ENCODE data around the gene OSER1.

Gene OSER1

DNA sequence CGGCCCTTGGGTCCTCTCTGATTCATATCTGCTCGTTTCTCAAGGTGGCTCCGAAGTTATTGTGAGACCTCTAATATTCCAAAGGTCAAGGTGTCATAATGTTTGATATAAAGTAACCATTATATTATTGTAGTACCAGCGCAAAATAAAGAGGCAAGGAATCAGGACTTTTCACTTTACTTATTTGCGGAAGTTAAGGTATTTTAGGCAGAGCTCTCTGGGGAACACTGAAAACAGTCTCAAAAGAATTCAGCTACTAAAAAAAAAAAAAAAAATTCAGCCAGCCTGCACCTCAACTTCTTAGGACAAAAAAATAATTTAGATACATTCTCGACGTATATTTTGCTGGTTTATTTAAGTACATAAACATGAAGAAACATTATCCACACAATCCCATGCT lies 2.4 kb downstream of the OSER1 start:
- H3K9me3 ChIP-seq (replicated peaks in 1 of 11): no peaks in the 10 kb centered on the region
- H3K27me3 ChIP-seq: no peaks in the 10 kb centered on the region
- H3K36me3 ChIP-seq: peaks cover 26 to 42% (median 33%) of the 10 kb centered on the region in 11 experiments
- peaks cover 48 to 74% (median 64%) of the 10 kb centered on the region in 11 experiments for H4K20me1 ChIP-seq
- peaks cover 37 to 55% (median 49%) of the 10 kb centered on the region in 10 experiments for H3K4me1 ChIP-seq
- H3K27ac ChIP-seq: peak overlapping the region in 9 of 11 experiments; percentile 96 to 99 (median 98); a peak in 10 of 22 replicates
- peak overlapping the region; percentile 83 to 97 (median 95) for H3K4me3 ChIP-seq
- peak overlapping the region; percentile 78 to 98 (median 89) for H3K4me2 ChIP-seq
- no peak for TF ChIP-seq Cebpa-rat (IDR thresholded peaks at IDR 0.05)
- H3K9ac ChIP-seq: peak overlapping the region; percentile 96 to 99 (median 98); a peak in 21 of 22 replicates

- H3K9ac ChIP-seq: peak overlapping the region in 2 of 11 experiments; percentile 13 to 97; a peak in 1 of 22 replicates
- peaks cover 37 to 53% (median 48%) of the 10 kb centered on the region in 10 experiments for H3K4me1 ChIP-seq
- H3K4me3 ChIP-seq: no peak overlapping the region; a peak in 1 of 20 replicates
- TF ChIP-seq Cebpa-rat (IDR thresholded peaks at IDR 0.05): no peak
- no peaks in the 10 kb centered on the region for H3K27me3 ChIP-seq
- H3K4me2 ChIP-seq: peak overlapping the region; percentile 26 to 98 (median 89); a peak in 21 of 22 replicates
- peaks cover 54 to 82% (median 74%) of the 10 kb centered on the region in 11 experiments for H4K20me1 ChIP-seq
- H3K27ac ChIP-seq: no peak overlapping the region; a peak in 1 of 22 replicates
- H3K9me3 ChIP-seq (replicated peaks in 1 of 11): no peaks in the 10 kb centered on the region
- peaks cover 36 to 51% (median 42%) of the 10 kb centered on the region in 11 experiments for H3K36me3 ChIP-seq
Measured at GRCh38 chr20:44207126-44207723, 3.3 kb downstream of the OSER1 start.

DNA sequence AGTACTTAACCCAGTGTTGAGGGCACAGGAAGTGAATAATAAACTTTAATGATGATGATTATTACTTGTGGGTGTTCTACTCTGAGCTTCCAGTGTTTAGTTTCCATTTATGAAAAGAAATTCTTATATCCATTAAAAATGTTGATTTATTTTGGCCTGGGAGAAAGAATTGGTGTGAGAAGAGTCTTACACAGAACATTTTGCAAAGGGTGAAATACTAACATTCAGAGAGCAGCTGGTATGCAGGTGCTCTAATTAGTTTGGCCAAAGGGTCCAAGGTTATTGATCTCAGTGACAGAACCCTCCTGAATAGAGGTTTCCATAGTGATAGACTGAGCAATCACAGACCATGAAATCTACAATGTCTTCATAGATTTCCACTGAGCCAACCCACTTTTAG lies 4.4 kb downstream of the OSER1 start:
- no peaks in the 10 kb centered on the region for H3K27me3 ChIP-seq
- no peak overlapping the region for H3K27ac ChIP-seq
- no peak overlapping the region for H3K9ac ChIP-seq
- H3K4me1 ChIP-seq: peaks cover 26 to 44% (median 37%) of the 10 kb centered on the region in 10 experiments
- H3K36me3 ChIP-seq: peaks cover 47 to 62% (median 53%) of the 10 kb centered on the region in 11 experiments
- TF ChIP-seq Cebpa-rat (IDR thresholded peaks at IDR 0.05): no peak
- peaks cover 62 to 93% (median 85%) of the 10 kb centered on the region in 11 experiments for H4K20me1 ChIP-seq
- H3K4me2 ChIP-seq: peak overlapping the region in 1 of 11 experiments; percentile 98; a peak in 1 of 22 replicates
- no peaks in the 10 kb centered on the region for H3K9me3 ChIP-seq (replicated peaks in 1 of 11)
- H3K4me3 ChIP-seq: no peak overlapping the region

DNA sequence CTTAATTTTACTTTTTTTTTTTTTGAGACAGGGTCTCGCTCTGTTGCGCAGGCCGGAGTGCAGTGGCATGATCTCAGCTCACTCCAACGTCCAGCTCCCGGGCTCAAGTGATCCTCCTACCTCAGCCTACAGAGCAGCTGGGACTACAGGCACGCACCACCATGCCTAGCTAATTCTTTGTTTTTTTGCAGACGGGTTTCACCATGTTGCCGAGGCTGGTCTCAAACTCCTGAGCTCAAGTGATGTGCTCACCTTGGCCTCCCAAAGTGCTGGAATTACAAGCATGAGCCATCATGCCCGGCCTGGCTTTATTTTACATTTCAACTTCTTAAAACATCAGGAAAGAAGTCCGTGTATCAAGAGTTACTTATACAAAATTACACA lies 5.7 kb downstream of the OSER1 start:
- H3K4me2 ChIP-seq: peak overlapping the region in 3 of 11 experiments; percentile 3 to 57 (median 38); a peak in 4 of 22 replicates
- H4K20me1 ChIP-seq: peaks cover 68 to 100% (median 98%) of the 10 kb centered on the region in 11 experiments
- H3K27me3 ChIP-seq: no peaks in the 10 kb centered on the region
- no peak for TF ChIP-seq Cebpa-rat (IDR thresholded peaks at IDR 0.05)
- H3K4me1 ChIP-seq: peaks cover 25 to 44% (median 36%) of the 10 kb centered on the region in 10 experiments
- no peak overlapping the region for H3K4me3 ChIP-seq
- no peaks in the 10 kb centered on the region for H3K9me3 ChIP-seq (replicated peaks in 1 of 11)
- no peak overlapping the region for H3K9ac ChIP-seq
- peak overlapping the region in 3 of 11 experiments; percentile 31 to 59 (median 32); a peak in 1 of 22 replicates for H3K27ac ChIP-seq
- peaks cover 60 to 75% (median 66%) of the 10 kb centered on the region in 11 experiments for H3K36me3 ChIP-seq

GRCh38 chr20:44204156-44204831 lies 6.3 kb downstream of the OSER1 start:
- peak overlapping the region in 5 of 11 experiments; percentile 3 to 57 (median 38); a peak in 7 of 22 replicates for H3K4me2 ChIP-seq
- H3K27ac ChIP-seq: peak overlapping the region in 6 of 11 experiments; percentile 3 to 59 (median 32); a peak in 4 of 22 replicates
- H3K9ac ChIP-seq: no peak overlapping the region
- peaks cover 68 to 100% (median 99%) of the 10 kb centered on the region in 11 experiments for H4K20me1 ChIP-seq
- TF ChIP-seq Cebpa-rat (IDR thresholded peaks at IDR 0.05): no peak
- H3K27me3 ChIP-seq: no peaks in the 10 kb centered on the region
- no peak overlapping the region for H3K4me3 ChIP-seq
- H3K36me3 ChIP-seq: peaks cover 65 to 80% (median 71%) of the 10 kb centered on the region in 11 experiments
- no peaks in the 10 kb centered on the region for H3K9me3 ChIP-seq (replicated peaks in 1 of 11)
- H3K4me1 ChIP-seq: peaks cover 22 to 42% (median 34%) of the 10 kb centered on the region in 10 experiments

GRCh38 chr20:44203161-44203560 lies 7.4 kb downstream of the OSER1 start:
- Histone ChIP-seq H3K27me3 (no peaks in the 10 kb centered on the region), H4K20me1 (peaks cover 63 to 98% (median 89%) of the 10 kb centered on the region in 11 experiments), H3K9ac (no peak overlapping the region), H3K4me1 (peaks cover 10 to 31% (median 23%) of the 10 kb centered on the region in 10 experiments), H3K9me3 (replicated peaks in 1 of 11) (no peaks in the 10 kb centered on the region), H3K4me2 (no peak overlapping the region), H3K27ac (peak overlapping the region in 1 of 11 experiments; percentile 4; a peak in 1 of 22 replicates), H3K4me3 (no peak overlapping the region), H3K36me3 (peaks cover 73 to 92% (median 80%) of the 10 kb centered on the region in 11 experiments)
- TF ChIP-seq Cebpa-rat (IDR thresholded peaks at IDR 0.05): no peak

DNA sequence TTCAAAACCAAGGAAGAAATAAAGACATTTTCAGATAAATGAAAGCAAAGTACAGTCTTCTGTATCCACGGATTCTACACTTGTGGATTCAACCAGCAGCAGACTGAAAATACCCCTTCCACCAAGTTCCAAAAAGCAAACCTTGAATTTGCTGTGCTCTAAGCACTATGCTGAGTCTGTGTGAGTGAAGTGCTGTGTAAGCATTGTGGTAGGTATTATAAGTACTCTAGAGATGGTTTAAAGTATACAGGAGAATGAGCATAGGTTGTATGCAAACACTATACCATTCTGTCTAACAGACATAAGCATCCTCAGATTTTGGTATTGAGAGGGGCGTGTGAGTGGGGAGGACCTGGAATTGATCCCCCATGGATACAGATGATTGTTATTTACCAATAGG lies 9.6 kb downstream of the OSER1 start:
- no peaks in the 10 kb centered on the region for H3K9me3 ChIP-seq (replicated peaks in 1 of 11)
- peaks cover 43 to 98% (median 84%) of the 10 kb centered on the region in 11 experiments; a peak in 21 of 22 replicates for H4K20me1 ChIP-seq
- H3K27ac ChIP-seq: no peak overlapping the region
- no peak overlapping the region for H3K9ac ChIP-seq
- peaks cover 86 to 100% (median 95%) of the 10 kb centered on the region in 11 experiments for H3K36me3 ChIP-seq
- H3K4me3 ChIP-seq: no peak overlapping the region
- no peaks in the 10 kb centered on the region for H3K27me3 ChIP-seq
- TF ChIP-seq Cebpa-rat (IDR thresholded peaks at IDR 0.05): no peak
- H3K4me2 ChIP-seq: no peak overlapping the region
- peaks cover 0 to 11% (median 9%) of the 10 kb centered on the region in 10 experiments; a peak in 14 of 20 replicates for H3K4me1 ChIP-seq

DNA sequence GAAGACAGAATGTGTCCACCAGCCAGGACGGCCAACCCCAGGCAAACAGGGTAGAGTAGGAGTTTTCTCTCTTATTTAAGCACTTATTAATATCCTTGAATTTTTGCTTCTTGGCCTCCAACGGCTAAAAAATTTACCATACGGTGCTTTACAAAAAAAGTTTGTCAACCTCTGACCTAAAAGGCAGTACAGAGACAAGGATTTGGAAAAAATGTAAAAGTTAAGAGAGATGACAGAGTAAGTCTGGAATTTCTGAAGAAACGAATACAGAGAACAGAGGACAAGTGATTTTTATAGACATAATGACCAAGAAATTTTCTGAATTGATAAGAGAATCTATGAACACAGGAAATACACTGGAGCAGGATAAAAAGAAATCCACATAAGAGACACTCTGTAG lies 10.2 kb downstream of the OSER1 start:
- no peak overlapping the region for H3K4me2 ChIP-seq
- H3K4me1 ChIP-seq: peaks cover 0 to 18% (median 10%) of the 10 kb centered on the region in 10 experiments; a peak in 14 of 20 replicates
- H3K27me3 ChIP-seq: no peaks in the 10 kb centered on the region
- H4K20me1 ChIP-seq: peaks cover 38 to 98% (median 79%) of the 10 kb centered on the region in 11 experiments; a peak in 21 of 22 replicates
- H3K36me3 ChIP-seq: peaks cover 84 to 100% (median 93%) of the 10 kb centered on the region in 11 experiments
- no peak for TF ChIP-seq Cebpa-rat (IDR thresholded peaks at IDR 0.05)
- H3K4me3 ChIP-seq: no peak overlapping the region
- no peak overlapping the region for H3K27ac ChIP-seq
- H3K9ac ChIP-seq: no peak overlapping the region
- H3K9me3 ChIP-seq (replicated peaks in 1 of 11): no peaks in the 10 kb centered on the region

DNA sequence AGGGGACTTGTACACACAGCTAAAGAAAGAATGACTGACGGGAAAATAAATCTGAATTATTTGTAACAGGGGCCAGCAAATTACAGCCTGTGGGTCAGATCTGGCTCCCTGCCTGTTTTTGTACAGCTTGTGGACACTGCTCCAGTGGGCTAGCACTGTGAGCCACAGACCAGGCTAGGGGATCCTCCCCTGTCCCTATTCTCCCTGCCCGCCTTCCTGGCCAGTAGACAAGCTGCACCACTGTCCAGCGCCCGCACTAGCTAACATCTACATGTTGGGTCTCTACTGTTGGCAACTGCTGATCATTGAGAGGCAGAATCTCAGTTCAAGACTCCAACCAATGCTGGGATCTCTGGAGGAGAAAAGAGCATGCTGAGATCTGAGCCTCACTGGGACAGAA lies 10.7 kb downstream of the OSER1 start:
- H3K9ac ChIP-seq: no peak overlapping the region
- H3K27ac ChIP-seq: no peak overlapping the region
- no peaks in the 10 kb centered on the region for H3K9me3 ChIP-seq (replicated peaks in 1 of 11)
- H3K4me1 ChIP-seq: peaks cover 3 to 22% (median 12%) of the 10 kb centered on the region in 10 experiments
- TF ChIP-seq Cebpa-rat (IDR thresholded peaks at IDR 0.05): no peak
- H3K4me2 ChIP-seq: no peak overlapping the region
- H3K27me3 ChIP-seq: no peaks in the 10 kb centered on the region
- peaks cover 35 to 98% (median 74%) of the 10 kb centered on the region in 11 experiments; a peak in 21 of 22 replicates for H4K20me1 ChIP-seq
- no peak overlapping the region for H3K4me3 ChIP-seq
- peaks cover 79 to 98% (median 88%) of the 10 kb centered on the region in 11 experiments for H3K36me3 ChIP-seq
